Limb (tissue), 2 donors: Measurements from ENCODE around the gene SUCLG2.

Experiments
- DNase-seq, 2 donors: peaks; one replicate each; pipeline ENCODE4 v3.0.0-alpha.2; 2016; ENCODE audit errors: extremely low spot score in 2 of 2

Gene SUCLG2

GRCh38 chr3:67654099-67654843 lies at the start of gene SUCLG2:
Gene SUCLG2, minus strand, starts transcription at chr3:67654612. Its CDS starts 26 bp downstream, at chr3:67654586.
- peak; percentile 90 to 91 for DNase-seq

- no peak for DNase-seq
These were observed 46.2 kb upstream of the SUCLG2 start for GRCh38 chr3:67700596-67700995.

- DNase-seq: no peak
These were observed 45.5 kb upstream of the SUCLG2 start for GRCh38 chr3:67699882-67700281.

GRCh38 chr3:67692621-67693020 lies 38.2 kb upstream of the SUCLG2 start:
- DNase-seq: no peak

DNA sequence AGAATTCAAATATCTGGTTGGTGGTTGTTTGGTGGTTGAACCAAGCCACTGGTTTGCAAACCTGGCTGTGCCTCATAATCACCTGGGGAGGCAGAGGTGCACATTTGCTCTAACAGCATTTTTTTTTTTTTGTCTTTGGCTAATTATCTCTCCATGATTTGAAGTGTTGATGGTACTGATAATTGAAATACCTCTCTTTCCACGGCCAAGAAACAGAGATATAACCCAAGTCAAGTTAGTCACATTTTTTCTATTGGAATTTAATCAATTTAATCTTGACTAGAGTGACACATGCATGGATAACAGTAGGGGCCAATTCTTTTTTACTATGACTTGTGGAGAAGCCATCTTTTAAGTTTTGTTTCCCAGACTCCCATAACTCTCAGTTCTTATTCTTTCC lies 37.5 kb upstream of the SUCLG2 start:
- DNase-seq: no peak

DNA sequence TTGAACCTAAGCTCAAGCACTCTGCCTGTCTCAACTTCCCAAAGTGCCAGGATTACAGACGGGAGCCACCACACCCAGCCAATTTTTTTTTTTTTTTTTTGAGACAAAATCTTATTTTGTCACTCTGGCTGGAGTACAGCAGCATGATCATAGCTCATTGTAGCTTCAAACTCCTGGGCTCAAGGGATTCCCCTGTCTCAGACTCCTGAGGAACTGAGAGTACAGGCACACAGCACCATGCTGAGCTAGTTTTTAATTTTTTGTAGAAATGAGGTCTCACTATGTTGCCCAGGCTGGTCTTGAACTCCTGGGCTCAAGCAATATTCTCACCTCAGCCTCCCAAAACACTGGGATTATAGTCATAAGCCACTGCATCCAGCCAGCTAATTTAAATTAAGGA lies 36.8 kb upstream of the SUCLG2 start:
- DNase-seq: no peak

GRCh38 chr3:67689806-67690205 lies 35.4 kb upstream of the SUCLG2 start:
- DNase-seq: no peak

DNA sequence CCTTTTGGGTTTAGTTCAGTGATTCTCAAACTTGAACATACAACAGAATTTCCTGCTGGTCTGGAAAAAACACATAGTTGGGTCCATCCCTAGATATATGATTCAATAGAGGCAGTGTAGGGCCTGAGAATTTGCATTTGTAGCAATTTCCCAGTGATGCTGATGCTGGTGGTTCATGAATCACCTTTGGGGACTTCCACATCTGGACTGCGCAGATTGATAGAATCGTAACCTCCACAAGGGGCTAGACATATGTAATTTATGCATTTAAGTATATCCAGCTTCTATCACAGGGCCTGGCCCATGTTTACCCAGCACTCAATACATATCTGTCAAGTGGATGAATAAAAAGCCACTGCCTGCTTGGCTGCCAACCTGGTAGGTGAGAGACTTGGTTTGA lies 33.8 kb upstream of the SUCLG2 start:
- no peak for DNase-seq

GRCh38 chr3:67686069-67686468 lies 31.7 kb upstream of the SUCLG2 start:
- DNase-seq: no peak

- no peak for DNase-seq
These were observed 31.1 kb upstream of the SUCLG2 start for GRCh38 chr3:67685499-67685898.

DNA sequence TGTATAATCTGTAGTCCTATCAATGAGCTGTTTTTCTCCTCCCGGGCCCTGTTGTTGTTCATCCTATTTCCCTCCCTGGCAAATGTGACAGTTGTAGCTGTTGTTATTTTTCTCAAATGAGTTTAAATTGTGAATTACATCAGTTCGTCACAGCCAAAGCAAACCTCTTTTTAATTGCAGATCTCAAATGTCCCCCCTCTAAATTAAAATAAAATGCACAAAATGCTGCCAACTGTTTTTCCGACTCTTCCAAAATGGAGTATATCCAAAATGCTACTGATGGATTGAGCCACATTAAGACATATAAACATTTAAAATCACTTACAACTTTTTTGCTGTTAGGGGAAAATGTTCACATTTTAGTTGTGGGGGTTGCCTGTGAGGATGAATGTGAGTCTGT lies 29.8 kb upstream of the SUCLG2 start:
- DNase-seq: no peak

GRCh38 chr3:67683522-67683921 lies 29.1 kb upstream of the SUCLG2 start:
- no peak for DNase-seq

GRCh38 chr3:67678665-67679064 lies 24.3 kb upstream of the SUCLG2 start:
- no peak for DNase-seq

GRCh38 chr3:67674055-67674454 lies 19.6 kb upstream of the SUCLG2 start:
- DNase-seq: no peak

GRCh38 chr3:67662733-67663132 lies 8.3 kb upstream of the SUCLG2 start:
- no peak for DNase-seq

- DNase-seq: no peak
These were observed 6.7 kb upstream of the SUCLG2 start for GRCh38 chr3:67661089-67661488.

- no peak for DNase-seq
These were observed 2.8 kb upstream of the SUCLG2 start for GRCh38 chr3:67657192-67657591.

GRCh38 chr3:67656614-67657013 lies 2.2 kb upstream of the SUCLG2 start:
- no peak for DNase-seq

- DNase-seq: no peak
These were observed 1.1 kb upstream of the SUCLG2 start for GRCh38 chr3:67655364-67656121.

GRCh38 chr3:67654844-67655177 lies 399 bp upstream of the SUCLG2 start:
- DNase-seq: no peak

GRCh38 chr3:67653425-67654098 lies 850 bp downstream of the SUCLG2 start:
- DNase-seq: no peak

GRCh38 chr3:67650084-67650483 lies 4.3 kb downstream of the SUCLG2 start:
- no peak for DNase-seq

DNA sequence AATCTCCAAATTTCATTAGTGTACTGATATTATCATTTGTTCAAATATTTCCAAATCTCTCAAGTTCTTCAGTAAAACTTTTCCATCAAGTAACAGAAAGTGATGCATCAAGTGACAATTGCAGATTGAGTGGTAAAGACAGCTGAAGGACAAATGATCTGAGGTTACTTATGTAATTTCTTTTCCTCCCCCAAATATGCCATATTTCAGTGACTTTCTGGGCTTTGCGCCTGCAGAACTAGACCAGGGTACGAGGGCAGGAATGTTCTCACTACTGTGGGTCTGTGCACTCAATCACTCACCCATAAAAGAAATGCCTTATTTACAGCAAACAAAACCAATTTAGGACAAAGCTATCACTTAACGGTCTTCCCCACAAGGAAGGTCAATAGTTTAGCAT lies 4.7 kb downstream of the SUCLG2 start:
- DNase-seq: no peak
